Uterus (tissue), 2 donors: ENCODE measurements around the gene LYRM4.

Experiments
- CTCF ChIP-seq, 4 experiments: fragments of 200-600 bp in 2 of 4; fragments of 450-650 bp in 2 of 4; sonication (generic) in 2 of 4; IDR thresholded peaks; one replicate each; pipeline ENCODE4 v1.5.1; 2016 to 2019; ENCODE audit warnings: antibody characterized with exemption in 4 of 4, mild to moderate bottlenecking in 2 of 4, moderate library complexity in 1 of 4
- POLR2A ChIP-seq, 2 donors: fragments of 450-650 bp; IDR thresholded peaks; one replicate each; pipeline ENCODE4 v1.6.1; 2016; ENCODE audit warnings: antibody characterized with exemption in 2 of 2, mild to moderate bottlenecking in 1 of 2, moderate library complexity in 1 of 2

- no peak for TF ChIP-seq CTCF (IDR thresholded peaks at IDR 0.05)
- no peak for TF ChIP-seq POLR2A (IDR thresholded peaks at IDR 0.05)
Observed at GRCh38 chr6:5192135-5192794, 68.5 kb downstream of the LYRM4 start.
